NOMO-1 treated with dmso at 0.1 percent for 144 hours (cell line): ENCODE results near the gene NUDT4.
"Not testable (repeated sequence)": the region's sequence is repeated elsewhere in the genome, so short reads cannot be mapped to it uniquely, and the experiment has no call there.

Experiments
- DNase-seq: peaks from one replicate; lab custom pipeline; 2025; ENCODE audit not compliant: unreplicated experiment; lab: John Stamatoyannopoulos, UW

The NUDT4 gene

DNA sequence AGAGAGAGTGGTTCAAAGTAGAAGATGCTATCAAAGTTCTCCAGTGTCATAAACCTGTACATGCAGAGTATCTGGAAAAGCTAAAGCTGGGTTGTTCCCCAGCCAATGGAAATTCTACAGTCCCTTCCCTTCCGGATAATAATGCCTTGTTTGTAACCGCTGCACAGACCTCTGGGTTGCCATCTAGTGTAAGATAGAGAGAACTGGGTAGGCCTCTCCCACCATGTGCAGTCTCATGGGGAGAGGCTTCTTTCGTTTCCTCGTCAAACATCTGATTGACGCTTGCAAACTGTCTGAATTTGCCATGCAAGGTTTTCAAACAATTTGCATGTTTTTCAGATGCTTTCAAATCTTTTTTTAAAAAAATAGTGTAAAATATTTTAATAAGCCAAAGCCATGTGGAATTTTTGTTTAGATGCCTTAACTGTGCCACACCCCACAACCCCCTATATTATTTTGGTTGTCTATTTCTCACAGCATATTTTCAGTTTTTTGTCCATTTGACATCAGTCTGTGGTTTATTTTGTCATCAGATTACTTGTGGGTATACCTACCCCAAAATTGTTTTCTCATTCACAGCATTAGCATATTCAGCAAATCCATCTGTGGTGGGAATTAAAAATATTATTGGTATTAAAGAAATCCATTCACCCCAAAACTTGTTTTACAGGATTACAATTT is 21.6 kb downstream of the NUDT4 start:
- DNase-seq: not testable (repeated sequence)

DNA sequence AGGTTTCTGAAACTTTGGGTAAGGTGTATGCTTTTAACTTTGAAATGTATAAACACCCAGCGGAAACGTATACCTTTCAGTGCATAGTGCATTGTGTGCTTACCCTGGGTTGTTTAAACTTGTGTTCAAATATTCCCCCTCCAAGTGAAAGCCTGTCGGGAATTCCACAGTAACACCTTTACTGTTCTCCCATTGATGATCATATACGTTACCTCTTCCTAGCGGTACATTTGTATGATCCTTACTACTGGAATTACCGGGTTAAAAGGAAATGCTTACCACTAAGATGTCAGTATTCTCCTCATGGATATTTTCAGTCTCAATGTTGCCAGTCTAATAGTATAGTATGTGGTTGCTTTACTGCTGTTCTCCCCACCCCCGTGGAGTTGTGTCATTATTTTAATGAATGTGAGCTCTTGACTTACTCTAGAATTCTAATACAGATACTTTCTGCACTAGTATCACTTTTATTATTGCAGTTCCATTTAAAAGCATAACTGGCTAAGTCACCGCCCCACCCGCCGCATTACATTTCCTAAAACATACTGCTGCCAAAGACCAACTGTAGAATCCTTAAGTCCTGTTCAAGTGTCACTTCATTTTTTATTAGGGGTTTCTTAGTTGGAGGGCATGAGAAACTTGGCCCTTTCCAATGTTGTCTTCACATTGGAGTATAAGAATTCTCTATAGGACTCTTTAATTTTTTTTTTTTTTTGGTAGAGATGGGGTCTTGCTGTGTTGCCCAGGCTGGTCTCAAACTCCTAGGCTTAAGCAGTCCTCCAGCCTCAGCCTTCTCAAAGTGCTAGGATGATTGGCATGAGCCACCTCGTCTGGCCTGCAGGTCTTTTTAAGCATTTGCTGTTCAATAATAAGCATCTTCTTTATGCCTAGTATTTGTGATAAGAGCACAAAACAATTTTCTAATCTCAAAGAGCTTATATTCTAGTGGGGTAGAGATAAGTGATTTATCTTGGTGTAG is 24.9 kb downstream of the NUDT4 start:
- DNase-seq: no peak

DNA sequence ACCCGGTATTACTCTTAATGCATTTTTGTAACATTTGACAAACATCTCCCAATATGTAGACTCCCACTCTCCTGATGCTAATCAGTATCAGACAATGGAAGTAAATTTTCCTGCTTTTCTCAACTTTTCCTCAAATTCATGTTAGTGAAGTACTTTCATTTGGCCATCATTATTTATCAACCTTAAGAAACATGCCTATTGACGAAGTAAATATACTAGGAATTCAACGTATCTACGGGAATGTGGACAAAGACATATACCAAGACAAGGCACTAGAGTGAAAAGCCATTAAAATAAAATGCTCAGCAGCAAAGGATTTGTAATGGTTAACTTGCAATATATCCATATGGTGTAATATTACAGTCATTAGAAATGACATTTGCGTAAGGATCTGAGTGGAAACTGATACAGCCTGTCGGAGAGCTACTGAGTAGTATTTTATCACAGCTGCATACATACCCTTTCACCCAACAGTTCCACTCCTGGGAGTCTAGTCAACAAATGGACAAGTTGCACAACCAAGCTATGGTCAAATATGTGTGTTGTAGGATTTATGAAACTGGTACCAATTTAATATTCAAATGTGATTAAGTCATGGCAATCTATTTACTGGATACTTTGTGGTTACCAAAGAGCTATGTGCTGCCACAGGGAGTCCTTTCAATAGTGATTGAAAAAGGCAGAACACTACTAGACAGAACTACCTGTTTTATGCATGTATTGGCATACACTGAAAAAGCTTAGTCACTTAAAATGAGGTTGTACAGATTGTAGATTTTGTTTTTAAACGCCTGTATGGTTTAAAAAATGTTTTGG is 26.5 kb downstream of the NUDT4 start:
- no peak for DNase-seq

DNA sequence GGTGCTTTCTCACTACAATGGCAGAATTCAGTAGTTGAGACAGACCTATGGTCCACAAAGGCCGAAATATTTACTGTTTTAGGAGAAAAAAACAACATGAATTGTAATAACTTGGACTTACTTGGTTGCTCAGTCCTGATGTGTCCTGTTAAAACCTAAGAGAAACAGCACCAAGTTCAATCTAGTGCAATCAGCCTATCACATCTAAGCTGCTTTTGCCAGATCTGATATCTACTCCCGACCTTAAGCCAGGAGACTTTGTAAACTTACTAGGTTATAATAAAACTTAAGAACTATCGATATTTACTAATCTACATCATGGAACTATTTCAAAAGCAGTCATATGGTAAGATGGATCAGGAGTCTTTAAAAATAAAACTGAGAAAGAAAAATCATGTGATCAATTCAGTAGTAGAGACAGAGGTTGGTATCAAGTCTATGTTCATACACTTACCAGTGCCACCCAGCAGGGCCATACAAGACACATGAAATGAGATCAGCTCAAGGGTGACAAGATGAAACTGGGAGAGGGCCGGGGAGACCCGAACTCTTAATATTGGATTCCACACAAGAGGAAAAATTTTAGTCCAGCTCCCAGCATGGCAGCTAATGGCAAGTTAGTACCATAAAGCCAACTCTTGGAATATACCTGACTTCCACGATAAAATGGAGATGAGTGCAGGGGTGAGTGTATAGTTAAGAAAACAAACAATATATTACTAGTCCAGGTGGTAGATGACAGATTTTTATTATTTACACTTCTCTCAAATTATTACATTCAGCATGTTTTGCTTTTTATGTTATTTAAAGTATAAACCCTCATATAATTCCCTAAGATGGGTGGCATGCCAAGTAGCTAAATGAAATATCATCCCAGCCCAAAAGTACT is 27.5 kb downstream of the NUDT4 start:
- no peak for DNase-seq

DNA sequence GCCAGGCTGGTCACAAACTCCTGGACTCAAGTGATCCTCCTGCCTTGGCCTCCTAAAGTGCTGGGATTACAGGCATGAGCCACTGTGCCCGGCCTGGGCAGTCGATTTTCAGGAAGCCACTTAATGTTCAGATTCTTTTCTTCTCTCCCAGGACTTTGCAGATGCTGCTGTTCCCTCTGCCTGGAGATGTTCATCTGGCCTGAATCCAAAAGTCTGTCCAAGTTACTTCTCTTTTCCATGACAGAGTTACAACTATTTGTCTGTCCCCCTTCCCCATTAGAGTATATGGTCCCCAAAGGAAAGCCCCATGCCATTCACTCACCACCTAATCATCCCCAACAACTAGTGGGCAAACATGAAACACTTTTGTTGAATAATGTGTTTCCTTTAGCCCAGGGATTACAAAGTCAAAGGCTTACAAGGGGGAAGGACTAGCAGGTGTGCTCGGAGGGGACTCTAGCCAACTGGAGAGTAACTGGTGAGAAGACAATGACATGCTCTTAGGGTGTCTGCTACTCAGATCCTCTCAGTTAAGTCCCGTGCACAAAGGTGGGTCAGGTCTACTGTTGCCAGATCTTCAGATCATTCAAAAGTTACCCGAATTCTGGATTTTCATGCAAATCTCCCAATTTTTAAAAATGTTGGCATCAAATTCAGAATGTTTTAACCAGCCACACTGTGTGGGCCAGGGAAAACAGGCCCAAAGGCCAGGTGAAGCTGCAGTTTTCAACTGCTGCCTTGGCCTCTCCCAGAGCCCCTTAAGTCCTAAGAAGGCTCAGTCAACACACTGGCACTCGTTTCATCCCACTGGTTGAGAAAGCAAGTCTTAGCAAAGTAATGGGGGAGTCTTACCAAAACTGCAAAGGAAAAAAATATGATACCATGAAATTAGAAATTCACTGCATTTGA is 29.6 kb downstream of the NUDT4 start:
- DNase-seq: no peak

DNA sequence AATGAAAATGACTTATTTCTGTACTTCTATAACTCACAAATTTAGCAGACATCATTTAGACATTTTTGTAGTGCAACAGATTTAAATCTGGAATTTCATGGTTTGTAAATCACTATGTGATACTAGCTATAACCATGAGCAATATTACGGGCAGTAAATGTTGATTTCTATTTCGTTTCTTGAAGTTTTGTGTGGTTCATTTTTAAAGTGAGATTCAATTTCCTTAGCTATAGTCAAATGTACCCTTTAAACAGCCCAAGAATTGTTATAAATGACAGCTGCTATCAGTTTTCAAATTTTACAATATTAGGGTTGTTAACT is 30.2 kb downstream of the NUDT4 start:
- DNase-seq: no peak

DNA sequence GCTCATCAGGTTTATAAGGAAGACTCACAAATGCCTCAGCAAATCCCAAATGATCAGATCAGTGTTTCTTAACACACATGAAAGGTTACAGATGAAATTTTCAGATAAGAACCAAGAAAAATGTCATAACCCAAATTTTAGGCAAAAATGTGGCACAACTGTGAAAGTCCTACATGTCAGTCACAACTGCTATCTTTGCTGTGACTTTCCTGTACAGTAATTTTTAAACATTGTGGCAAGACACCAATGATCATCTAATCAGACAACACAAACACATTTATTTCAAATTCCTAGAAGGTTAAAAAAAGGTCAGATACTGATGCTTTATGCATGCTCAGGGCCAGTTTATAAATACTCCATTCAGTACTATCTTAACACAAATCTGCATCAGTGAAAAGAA is 31.1 kb downstream of the NUDT4 start:
- no peak for DNase-seq

DNA sequence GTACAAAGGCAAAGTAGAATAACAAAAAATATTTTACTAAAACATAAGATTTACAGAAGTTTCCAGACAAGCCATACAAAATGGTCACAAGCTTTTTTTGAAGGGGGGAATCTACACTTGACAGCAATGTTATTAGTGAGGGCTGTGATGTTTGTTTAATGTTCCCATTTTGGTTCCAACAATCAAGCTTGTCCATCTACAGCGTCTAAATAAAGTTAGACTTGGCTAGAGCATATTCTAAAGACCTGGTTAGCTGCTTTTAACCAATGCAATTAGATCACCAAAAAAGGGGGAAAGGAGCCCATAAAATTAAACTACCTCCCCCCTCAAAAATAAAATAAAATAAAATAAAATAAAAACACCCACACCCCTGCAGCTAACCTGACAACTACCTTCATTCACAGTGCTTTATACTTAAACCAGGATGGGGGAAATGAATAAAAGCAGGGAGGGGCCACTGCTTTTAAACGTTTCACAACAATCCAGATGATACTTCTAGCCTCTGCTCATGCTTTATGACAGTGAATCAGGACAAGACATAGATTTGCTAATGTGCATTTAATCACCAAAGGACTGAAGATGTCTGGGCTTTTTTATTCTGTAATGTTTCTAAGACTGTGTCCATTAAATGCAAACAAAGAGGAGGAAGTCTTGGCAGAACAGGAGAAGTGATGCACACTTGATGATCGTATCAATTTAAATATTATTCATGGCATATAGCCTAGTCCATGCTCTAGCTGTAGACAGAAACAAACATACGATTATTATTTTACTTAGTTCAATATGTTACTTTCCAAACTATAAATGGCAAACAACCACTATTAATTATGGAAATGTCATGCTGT is 31.8 kb downstream of the NUDT4 start:
- DNase-seq: not testable (repeated sequence)

DNA sequence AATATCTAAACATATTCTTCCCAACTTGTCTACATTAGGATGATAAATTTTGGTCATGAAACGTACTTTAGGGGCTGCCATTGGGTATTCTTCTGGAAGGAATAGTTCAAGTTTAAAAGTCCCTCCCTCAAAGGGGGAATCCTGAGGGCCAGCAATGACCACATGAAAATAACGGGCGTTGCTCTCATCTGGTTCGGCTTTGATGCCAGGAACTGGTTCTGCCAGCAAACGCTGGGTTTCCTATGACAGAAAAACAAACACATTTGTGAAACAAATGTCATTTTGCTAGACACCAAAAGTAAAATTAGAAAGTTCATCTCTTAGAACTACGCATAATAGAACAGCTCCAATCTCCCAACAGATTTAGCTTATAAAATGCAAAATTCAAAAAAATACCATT is 33.3 kb downstream of the NUDT4 start:
- DNase-seq: not testable (repeated sequence)

DNA sequence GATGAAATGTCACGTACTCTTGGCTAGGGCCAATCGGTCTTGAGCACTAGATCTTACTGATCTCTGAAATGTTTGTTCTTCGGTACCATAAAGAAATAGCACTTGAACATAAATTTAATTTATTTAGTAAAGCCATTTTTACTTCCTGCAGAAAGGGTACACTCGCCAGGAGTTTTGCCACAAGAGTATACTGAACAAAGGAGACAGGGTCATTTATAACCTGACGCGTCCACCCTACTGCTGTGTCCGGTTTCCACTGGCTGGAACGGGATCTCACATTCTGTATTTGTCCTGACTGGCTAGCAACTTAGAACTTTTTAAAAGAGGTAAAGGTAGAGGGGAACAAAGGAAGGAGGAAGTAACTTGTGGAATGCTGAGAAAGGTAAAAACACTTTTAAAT is 34.7 kb downstream of the NUDT4 start:
- DNase-seq: not testable (repeated sequence)

DNA sequence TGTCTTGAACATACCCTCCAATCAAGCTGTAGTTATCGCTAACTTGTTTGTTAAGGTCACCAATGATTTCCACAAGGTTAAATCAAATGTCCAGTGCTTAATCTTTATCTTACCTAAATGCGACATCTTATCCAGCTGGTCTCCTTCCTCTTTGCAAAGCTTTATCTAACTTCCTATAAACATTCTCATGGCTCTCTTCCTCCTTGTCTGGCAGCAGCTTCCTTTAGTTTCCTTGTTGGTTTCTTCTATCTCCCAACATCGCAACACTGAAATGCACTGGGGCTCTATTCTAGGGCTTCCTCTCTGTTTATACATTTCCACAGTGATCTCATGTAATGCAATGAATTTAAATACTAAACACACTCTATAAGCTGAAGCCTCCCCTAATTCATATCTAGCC is 35.3 kb downstream of the NUDT4 start:
- DNase-seq: no peak

DNA sequence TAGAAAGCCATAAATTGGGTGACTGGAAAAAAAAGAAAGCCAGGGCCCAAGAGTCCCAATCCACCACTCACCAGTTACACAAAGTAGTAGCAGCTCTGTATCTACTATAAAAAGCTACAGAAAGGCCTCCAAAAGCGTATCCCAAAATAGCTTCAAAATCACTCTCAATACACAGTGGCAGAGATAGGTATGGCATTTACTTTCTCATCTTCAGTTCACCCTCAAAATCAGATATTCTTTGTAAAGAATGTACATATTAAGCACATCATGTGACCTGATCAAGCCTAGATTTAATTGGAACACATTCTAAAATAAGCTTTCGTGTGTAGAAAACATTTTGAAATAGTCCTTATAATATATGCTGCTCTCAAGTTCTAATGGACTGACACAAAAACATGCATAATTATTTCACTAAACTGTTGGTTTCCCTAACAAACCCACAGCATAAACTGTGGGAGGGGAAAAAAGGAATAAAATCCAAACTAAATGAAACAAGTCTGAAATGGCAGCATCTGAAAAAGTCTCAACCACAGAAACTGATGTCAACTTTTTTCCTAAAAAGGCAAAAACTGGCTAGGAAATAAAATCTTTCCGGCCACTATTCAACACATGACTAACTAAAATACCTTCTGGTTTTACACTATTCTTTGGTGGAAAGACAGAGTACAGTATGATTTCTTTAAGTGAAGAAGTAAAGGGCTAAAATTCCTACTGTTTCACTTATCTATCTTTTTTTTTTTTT is 38.2 kb downstream of the NUDT4 start:
- DNase-seq: no peak

DNA sequence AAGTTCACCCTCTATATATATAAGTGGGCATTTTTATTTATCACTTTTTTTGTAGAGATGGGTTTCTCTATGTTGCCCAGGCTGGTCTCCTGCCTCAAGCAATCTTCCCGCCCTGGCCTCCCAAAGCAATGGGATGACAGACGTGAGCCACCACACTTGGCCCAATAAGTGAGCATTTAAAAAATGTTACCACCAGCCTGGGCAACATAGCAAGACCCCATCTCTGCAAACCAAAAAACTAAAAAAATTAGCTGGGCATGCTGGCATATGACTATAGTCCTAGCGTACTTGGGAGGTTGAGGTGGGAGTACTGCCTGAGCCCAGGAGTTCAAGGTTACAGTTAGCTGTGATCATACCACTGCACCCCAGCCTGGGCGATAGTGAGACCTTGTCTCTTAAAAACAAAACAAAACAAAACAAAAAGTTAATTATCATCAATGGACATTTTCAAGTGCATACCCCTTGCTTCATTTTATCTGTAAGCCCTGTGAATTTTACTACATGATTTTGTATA is 40.3 kb downstream of the NUDT4 start:
- no peak for DNase-seq

DNA sequence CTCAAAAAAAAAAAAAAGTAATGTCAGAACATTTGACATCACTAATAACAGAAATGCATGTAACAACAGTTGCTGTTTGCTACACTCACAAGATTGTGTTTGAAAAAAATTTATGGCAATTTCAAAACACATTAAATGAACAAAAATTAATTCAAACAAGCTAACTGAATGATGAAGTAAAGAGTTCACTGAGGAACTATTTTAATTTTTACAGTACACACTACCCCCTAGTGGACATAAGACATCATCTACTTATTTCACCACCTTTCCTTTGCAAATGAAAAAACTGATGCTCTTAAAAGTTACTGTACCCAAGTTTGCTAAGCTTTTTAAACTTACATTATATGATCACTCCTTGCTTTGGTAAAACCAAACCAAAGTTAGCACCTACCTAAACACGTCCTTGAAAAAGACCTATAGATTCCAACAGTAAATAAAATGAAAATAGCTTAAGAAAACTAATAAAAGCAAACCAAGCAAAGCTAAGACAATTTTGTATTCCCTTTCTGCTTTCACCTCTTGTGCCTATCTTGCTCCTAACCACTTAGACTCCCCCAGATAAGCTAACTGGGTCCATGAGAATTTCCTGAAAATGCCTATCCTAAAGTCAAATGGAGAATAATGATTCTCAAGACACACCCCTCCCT is 41.8 kb downstream of the NUDT4 start:
- no peak for DNase-seq

DNA sequence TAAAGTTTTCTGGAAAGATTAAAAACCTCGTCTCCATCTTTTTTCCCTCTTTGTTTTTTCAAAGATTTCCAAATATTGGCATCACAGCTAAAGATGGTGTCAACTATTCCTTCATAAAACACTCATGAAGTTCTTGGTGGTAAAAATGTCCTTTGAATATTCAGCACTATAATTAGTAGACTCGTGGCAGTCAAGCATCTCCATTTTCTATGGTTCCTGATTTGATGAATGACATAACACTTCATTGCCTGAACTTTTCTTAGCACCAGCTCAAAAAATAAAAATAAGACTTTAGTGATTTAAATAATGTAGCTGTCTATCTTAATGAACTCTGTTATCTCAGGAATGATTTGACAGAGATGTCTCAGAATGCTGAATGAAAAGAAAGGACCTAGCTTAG is 44.3 kb downstream of the NUDT4 start:
- DNase-seq: no peak

DNA sequence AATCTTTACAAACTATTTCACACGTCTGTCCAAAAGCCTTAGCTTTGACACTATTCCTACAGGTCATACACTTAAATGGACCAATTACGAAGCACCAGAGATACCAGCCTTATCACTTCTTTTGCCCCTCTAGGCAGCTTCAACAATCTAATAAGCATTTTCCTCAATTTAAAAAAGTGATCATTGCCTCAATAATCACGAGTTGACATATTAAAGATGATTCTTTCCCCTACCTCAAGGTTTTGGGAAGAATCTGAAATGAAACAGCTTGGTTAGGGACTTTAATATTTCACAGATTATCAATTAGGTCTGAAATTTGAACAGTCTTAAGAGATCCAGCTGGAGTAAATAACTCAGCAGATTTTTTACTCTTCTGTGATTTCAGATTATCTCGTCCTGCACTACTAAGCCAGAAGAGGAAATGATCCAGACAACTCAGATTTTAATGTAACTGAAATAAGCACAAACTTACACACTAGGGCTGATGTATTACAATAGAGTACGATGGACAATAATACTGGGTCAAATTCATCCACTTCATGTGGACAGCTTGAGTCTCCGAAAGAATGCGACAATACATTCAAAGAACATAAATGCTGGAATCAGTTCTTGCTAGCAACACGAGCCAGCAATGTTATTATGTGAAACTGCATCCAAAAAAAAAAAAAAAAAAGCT is 48.1 kb downstream of the NUDT4 start:
- no peak for DNase-seq

DNA sequence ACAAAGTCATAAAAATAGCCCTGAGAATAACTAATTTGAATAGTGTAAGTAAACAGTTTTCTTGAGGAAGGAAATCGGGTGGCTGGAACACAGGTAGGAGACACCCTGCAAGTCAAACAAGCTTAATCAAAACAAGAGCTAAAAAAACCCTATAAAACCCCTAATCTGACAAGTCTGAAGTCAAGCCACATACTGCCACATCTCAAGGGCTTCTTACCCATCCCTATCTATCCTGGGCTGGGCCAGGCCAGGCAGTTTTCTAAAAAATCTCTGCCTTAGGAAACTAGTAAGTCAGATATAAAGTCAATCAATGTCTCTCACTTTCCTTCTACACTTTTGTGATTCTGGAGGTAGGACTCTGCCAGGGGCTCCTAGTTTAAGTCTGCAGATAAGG is 48.7 kb downstream of the NUDT4 start:
- DNase-seq: no peak
